Body of pancreas (tissue), 4 donors: ENCODE results near the gene BACE2.

Source experiments
- POLR2A ChIP-seq, 3 donors: fragments of 450-650 bp; IDR thresholded peaks; one replicate each; pipeline ENCODE4 v1.6.1; 2016; ENCODE audit warnings: antibody characterized with exemption in 3 of 3, mild to moderate bottlenecking in 2 of 3
- TF ChIP-seq, protein P1 (sequence below), 7 experiments: fragments of 450-650 bp in 4 of 7; fragments of 200-600 bp in 3 of 7; sonication (generic) in 3 of 7; IDR thresholded peaks; one replicate each; pipeline ENCODE4 v1.5.1; 2016 to 2019; ENCODE audit warnings: antibody characterized with exemption in 7 of 7

DNA sequence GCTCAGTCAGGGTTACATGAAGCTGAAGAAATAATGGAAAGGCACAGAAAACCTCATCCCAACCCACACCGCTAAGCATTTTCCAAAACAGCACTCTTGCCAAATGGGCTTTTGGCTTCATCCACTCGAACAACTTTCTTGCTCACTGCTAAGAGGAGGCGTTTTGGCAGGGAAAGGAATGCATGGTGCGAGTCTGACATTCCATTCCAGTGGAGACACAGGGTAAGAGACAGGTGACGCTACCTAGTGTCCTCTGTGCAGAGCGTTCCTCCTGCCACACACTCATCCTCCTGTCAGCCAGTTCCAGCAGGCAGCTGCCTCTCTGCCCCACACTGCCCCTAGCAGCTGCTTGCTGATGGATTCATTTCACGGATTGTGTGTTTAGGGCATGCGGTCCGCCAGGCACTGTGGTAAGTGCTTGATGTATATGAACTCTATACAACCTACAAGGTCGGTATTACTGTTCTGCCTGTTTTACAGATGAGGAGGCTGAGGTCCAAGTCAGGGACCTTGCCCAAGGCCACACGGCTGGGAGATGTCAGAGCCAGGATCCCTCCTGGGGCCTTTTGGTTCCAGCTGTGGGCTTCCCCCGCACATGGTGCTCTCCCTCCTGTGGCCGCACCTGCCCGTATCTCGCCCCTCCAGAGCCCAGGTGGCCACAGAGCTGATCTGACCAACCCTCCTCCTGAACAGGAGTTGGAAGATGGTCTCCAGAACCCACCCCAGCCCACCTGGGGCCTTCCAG lies 25.7 kb upstream of the BACE2 start:
- TF ChIP-seq, protein P1, sequence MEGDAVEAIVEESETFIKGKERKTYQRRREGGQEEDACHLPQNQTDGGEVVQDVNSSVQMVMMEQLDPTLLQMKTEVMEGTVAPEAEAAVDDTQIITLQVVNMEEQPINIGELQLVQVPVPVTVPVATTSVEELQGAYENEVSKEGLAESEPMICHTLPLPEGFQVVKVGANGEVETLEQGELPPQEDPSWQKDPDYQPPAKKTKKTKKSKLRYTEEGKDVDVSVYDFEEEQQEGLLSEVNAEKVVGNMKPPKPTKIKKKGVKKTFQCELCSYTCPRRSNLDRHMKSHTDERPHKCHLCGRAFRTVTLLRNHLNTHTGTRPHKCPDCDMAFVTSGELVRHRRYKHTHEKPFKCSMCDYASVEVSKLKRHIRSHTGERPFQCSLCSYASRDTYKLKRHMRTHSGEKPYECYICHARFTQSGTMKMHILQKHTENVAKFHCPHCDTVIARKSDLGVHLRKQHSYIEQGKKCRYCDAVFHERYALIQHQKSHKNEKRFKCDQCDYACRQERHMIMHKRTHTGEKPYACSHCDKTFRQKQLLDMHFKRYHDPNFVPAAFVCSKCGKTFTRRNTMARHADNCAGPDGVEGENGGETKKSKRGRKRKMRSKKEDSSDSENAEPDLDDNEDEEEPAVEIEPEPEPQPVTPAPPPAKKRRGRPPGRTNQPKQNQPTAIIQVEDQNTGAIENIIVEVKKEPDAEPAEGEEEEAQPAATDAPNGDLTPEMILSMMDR (IDR thresholded peaks at IDR 0.05): no peak
- TF ChIP-seq POLR2A (IDR thresholded peaks at IDR 0.05): no peak
